Left forelimb (tissue), 1 donor: ENCODE measurements around the gene KRT31.
"Not testable (repeated sequence)": the region's sequence is repeated elsewhere in the genome, so short reads cannot be mapped to it uniquely, and the experiment has no call there.

Experiments
- DNase-seq: peaks from one replicate; pipeline ENCODE4 v3.0.0-alpha.2; 2018; ENCODE audit warnings: low spot score

The KRT31 gene

DNA sequence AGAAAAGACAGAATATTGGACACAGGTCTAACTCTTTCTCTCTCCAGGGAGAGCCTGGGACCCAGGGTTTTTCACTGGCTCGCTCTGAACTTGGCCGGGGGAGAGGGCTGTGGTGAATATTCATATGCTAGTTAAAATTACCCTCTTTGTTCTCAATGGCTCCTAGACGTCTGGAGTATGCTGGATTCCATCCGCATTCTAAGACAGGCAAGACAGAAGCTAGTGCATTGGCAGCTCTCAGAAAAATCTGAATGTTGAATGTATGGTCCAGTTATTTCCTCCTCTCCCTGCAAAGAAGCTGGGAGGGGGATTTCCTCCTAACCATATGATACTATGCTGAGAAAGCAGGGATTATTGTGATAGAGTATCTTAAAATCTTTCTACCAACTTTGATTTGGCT, 9.7 kb downstream of the KRT31 start:
- DNase-seq = no peak

DNA sequence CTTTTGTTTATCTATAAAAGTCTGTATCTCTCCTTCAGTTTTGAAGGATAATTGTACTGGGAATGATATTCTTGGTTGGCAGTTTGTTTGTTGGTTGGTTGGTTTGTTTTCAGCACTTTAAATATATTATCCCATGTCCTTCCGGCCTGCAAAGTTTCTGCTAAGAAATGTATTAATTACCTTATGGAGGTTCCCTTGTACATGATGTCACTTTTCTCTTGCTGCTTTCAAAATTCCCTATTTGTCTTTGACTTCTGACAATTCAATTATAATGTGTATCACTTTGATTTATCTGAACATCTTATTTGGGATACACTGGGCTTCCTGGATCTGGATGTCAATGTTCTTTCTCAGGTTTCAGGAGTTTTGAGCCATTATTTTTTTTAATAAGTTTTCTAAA, 11.2 kb downstream of the KRT31 start:
- no peak for DNase-seq

DNA sequence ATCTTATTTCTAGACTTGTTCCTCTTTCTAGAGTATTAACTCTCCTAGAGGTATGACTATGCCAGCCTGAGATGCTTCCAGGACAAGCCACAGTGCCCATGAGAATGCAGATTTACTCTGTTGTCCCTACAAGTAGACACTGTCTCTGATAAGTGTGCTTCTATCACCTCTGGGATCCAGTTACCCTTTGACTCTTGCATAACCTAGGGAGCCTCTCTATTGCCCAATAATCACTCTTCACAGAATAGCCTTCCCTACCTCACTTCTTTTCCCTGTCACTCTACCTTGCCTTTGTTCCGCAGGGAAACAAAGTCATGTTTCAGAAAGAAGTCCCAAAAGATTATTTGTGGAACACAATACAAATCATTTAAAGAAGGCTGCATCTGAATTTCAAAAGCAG, 13.7 kb downstream of the KRT31 start:
- no peak for DNase-seq

DNA sequence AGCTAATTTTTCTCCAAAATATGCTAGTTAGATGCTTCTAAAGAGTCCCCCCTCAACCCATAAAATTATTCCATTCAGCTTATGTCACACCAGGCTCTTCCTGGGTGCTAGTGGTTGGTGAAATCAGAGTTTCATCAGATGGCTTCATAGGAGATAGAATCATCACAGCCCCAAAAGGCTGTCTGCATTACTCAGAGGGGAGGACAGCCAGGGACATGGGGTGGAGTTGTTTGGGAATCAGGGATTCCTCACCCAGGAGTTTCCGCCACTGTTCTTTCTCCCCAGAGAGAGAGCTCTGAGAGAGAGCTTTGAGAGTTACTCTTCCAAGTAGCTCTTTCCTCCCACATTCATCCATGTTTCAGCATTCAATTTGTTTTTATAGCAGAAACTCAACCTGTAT, 15.0 kb downstream of the KRT31 start:
- DNase-seq = no peak

DNA sequence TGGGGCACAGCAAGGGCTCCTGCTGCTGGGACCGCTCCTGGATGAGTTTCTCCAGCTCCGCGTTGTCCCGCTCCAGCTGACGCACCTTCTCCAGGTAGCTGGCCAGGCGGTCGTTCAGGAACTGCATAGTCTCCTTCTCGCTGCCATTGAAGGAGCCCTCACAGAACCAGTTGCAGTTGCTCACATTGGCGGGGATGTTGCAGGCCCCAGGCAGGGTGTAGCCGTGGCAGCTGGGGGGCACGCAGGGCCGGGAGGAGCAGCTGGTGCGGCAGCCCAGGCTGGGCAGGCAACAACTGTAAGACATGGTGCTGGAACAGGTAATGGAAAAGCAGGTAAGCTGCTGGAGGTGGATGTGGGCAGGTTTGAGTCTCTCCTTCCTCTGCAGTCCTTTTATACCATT, 15.5 kb downstream of the KRT31 start, which contains the start of gene KRT34:
TSS of gene KRT34 (minus strand) at position 364 of the 400 bp plus-strand sequence. CDS start at position 304, 60 bp downstream.
- not testable (repeated sequence) for DNase-seq

DNA sequence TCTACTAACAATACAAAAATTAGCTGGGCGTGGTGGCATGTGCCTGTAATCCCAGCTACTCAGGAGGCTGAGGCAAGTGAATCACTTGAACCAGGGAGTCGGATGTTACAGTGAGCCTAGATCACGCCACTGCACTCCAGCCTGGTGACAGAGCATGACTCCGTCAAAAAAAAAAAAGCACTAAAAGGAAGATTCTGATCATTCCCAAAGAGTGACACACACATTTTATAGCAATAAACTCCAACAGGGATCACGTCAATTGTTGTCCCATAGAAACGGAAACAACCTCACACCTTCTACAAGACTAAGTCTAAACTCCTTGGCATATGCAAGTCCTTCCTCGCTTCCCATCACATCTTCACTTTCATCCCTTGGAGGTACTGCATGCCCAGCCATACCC, 17.3 kb downstream of the KRT31 start:
- DNase-seq = not testable (repeated sequence)

DNA sequence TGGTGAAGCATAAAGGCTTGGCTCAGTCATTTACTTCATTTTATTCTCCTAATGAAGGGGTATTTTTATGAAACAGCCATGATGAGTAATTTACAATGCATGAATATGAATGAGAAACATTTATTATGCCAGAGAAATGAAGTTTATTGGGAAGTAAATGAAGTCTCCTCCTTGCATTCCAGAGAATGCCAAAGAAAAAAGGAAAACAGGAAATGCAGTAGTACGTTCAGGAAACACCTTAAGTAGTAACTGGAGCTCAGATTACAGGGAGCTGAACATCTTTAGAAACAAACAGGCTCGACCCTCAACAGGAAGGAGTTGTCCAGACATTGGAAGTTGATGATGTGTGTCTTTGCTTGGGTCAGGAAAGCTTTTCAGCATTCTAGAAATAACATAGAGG, 19.9 kb downstream of the KRT31 start:
- no peak for DNase-seq

DNA sequence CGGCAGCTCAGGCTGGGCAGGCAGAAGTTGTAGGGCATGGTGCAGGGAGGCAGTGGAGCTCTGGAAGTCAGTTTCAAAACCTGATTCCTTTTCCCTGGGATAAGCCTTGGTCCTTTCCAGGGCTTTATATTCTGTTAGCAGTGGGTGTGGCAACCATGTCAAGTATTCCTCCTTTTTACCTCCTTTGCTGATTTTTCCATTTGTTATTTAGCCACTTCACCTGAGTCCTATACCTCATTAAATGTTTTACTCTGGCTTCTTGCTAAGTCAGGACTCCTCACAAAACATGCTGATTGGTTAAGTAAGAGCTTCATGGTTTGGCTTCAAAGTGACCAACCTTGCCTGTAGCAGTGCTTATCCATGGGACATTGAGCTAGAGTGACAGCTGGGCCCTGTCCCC, 27.7 kb downstream of the KRT31 start, which contains the start of gene KRT33B:
TSS of gene KRT33B (minus strand) at position 101 of the 400 bp plus-strand sequence. CDS start at position 38, 63 bp downstream.
- no peak for DNase-seq

DNA sequence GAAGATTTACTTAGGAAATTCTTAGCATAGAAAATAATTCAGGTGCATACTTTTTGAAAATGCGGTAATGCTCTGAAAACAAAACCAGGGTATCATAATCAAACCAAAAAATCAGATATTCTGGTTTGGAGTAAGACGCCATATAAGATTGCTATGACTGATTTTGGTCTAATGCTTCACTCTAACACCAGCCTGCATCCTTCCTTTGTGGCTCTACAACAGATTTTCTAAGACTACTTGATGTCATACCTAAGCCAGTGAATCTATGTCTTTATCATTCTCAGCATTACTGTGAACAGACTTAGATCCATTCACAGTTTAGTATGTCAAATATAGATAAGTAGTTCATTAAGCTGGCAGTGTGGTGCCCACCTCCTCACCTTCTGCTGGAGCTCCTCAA, 28.4 kb downstream of the KRT31 start:
- DNase-seq = no peak

DNA sequence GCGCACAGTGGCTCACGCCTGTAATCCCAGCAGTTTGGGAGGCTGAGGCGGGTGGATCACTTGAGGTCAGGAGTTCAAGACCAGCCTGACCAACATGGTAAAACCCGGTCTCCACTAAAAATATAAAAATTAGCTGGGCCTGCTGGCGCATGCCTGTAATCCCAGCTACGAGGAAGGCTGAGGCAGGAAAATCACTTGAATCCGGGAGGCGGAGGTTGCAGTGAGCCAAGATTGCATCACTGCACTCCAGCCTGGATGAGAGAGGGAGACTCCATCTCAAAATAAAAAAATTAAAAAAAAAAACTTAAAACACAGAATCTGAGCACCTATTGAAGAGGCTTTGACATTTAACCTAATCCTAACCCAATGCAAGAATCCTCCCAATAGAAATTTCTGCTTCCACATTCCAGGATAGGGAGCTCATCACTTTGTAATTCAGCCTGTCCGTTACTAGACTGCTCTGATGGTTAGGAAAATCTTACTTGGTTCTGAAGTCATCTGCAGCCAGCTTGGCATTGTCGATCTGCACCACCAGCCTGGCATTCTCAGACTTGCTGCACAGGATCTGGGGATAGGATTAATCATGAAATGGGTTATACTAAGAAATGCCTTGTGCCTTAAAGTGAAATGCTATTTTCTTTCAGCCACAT, 29.9 kb downstream of the KRT31 start:
- no peak for DNase-seq

DNA sequence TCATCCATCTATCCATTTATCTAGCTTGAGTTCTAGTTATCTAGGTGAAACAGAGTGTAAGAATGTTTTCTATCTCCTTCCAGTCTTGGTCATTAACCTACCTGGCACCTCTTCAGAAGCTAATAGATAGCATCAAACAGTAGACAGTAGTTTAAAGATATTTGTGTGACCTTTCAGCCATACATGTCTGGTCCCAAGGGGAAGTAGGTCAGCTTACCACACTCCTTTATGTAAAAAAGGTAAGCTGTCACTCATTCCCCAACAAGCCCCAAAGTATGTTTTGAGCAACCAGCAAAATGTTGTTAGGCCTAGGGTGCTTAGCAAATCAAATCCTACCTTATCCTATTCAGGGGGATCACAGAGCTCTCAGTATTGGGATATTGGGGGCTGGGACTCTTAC, 31.3 kb downstream of the KRT31 start:
- no peak for DNase-seq

DNA sequence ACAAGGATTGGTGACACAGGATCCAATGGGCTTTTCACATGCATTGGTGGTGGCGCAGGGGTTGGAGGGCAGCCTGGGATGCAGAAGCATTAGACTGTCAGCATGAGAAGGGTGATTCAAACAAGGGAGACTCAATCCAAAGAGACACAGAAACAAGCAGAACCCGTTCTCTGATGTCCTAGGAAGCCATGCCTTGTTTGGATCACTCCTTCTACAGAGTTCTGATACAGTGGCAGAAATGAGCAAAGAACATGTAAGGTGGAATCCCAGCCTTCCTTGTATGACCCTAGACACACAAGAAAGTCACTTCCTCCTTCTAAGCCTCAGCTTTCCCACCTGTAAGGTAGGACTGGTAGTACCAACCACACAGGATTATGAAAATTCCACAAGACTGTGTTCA, 33.5 kb downstream of the KRT31 start:
- no peak for DNase-seq

DNA sequence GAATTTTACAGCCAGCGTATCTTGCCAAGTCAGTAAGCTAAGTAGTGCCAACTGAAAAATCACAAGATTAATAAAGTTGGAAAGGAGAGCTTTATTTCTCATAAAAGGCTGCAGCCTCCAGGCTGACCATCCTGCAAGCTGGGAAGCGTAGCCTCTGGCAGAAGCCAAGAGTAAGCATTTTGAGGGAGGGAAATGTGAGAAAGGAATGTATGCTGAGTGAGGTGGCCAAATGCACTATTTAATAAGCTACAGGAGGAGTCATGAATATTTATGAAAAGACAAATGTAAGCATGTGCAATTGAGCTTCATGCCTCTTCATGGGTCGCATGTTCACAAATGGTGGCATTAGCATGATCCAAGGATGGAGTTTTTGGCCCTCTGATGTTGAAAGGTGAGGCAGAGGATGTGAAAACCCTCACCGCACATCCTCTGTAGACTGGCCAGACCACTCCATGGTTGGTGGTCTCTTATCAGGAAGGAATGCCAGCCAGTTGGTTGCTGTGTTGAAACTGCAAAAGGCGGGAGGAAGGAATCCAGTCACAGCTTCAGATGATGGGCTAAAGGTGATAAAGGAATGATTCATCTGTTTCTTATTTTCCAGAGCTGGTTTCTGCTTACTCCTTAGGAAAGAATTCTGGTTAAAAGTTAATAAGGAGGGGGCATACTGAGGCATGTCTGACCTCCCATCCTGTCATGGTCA, 37.0 kb downstream of the KRT31 start:
- DNase-seq = no peak

DNA sequence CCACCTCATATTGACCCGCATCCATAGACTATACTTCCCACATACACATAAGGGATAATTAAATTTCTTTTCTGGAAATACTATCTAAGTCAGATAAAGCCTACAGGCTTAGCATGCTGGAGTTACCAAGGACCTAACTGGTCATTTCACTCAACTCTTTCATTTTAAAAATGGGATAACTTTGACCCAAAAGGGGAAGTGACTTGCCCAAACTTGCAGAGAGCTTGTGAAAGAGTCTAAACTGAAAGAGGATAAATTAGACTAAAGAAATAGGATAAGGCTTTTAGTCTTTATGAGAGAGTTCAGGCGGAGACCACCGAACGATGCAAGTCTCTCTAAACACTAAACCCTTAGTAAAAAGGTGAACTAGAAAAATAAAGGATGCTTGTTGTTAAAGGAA, 42.9 kb downstream of the KRT31 start:
- DNase-seq = no peak

DNA sequence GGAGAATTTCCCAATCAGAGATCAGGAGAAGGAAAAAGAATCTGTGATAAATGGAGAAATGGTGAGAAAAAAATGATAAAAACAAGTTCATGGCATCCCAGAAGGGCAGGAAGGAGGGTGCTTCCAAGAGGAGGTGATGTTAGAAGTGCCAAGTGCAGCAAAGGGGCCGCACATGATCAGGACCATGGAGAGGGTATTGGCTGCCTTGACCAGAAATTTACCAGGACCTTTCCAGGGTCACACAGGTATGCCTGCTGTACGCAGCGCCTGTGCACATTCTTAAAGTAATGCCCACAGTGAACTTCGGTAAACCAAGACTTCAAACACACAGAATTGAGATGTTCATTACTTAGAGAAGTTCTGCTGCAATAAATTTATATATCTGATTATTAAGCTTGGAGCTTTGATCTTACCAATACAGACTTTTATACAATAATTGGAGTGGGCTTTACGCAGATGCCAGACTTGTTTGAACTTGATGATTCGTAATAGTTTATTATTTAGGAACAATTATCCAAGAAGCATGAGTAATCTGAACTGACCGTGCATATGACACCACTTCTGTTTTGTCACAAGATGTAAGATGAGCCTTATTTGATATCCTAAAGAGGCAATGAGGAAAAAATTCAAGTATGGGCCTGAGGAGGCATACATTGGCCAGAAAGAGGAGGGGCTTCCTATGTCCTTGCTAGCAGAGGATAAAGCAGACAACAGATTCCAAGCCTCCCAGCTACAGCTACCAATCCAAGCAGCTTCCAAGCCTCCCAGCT, 44.6 kb downstream of the KRT31 start:
- DNase-seq = no peak

DNA sequence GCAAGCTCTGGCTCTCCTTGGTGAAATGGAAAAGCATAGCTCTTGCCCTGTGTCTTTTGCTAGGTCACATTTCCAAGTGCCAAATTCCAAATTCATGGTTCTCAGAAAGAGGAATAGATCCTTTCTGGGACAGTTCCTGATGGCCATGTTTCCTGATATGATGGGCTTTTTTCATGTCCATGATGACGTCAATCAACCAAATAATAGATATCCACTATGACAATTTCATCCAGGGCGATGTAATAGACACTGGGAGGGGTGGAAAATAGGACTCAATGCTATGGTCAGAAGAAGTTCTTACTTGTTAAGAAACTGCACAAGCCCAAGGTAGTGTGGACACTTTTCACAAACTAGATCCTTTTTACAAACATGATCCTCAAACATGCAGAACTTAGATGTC, 46.2 kb downstream of the KRT31 start:
- DNase-seq = no peak

DNA sequence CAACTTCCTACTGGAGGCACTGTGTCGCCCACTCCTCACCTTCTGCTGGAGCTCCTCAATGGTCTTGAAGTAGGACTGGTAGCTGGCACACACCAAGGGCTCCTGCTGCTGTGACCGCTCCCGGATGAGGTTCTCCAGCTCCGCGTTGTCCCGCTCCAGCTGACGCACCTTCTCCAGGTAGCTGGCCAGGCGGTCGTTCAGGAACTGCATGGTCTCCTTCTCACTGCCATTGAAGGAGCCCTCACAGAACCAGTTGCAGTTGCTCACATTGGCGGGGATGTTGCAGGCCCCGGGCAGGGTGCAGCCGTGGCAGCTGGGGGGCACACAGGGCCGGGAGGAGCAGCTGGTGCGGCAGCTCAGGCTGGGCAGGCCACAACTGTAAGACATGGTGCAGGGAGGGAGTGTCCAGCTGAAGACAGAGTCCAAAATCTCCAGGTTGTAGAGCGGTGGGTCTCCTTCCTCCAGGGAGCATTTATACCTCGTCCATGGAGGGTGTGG, 47.0 kb downstream of the KRT31 start, which contains the start of gene KRT33A:
TSS of gene KRT33A (minus strand) at position 448 of the 498 bp plus-strand sequence. CDS start at position 387, 61 bp downstream.
- not testable (repeated sequence) for DNase-seq

DNA sequence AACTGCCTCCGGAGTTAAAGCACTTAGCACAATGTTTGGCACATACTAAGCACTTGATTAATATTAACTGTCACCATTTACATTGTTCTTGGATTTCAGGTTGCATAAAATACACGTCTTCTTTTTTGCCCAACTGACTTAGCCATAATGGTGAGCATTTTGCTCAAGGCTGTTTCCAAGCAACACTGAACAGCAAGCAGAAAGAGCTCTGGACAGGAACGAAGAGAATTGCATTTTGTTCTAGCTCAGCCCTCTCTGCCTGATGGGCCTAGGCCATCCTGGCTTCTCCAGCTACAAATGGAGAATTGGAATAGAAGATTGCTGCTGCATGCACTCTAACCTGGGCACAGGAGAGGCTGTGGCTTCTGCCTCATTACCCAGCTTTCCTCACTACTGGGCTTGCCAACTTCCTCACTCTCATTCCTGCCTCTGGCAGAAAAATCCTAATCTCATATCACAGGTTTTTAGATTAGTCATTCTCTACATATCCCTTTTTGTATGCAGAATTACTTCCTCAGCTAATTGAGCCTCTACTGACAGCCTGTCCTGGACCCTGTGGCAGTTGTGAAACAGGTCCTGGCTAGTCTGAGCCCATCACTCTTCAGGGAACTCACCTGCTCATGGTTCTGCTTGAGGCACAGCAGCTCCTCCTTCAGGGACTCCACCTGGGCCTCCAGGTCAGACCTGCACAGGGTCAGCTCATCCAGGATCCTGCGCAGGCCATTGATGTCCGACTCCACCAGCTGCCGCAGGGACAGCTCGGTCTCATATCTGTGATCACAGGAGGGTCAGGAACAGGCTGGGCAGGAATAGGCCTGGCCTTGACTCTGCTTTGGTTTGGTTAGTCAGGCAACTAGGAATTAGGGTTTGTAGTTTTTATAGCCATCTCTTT, 49.3 kb downstream of the KRT31 start:
- DNase-seq = no peak

DNA sequence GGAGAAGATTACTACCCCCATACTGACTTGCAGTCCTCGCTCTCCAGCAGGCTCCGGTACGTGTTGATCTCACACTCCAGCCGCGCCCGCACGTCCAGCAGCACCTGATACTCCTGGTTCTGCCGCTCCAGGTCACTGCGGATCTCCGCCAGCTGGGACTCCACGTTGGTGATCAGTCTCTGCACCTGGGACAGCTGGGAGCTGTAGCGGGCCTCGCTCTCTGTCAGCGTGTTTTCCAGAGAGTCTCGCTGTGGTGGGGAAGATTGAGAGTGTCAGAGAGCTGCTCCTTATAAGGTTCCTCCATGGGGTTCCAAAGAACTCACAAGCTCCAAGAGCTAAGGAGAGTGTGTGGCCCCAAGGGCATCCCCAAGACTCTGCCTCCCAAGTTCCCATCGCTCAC, 51.0 kb downstream of the KRT31 start:
- not testable (repeated sequence) for DNase-seq

DNA sequence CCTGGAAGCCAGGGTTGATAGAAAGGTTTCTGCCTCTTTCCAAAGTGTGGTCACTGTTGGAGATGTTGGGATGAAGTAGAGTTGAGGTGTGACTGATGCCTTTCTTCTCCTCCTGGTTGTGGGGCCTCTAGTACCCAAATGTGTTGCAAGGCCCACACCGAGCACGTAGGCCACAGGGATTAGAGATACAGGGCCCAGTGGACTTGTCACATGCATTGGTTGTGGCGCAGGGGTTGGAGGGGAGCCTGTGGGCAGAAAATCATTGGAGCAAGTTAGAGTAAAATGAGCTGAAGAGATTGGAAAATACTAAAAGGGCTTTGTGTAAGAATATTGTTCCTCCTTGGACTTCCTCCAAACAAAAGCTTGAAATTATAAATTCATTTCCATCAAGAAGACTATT, 51.4 kb downstream of the KRT31 start:
- no peak for DNase-seq
